HFFc6 (cell line): ENCODE measurements around the gene LRRC4B. TPM values are rescaled to one million over a fixed set of nuclear protein-coding genes. Genes with fewer than 3 reads are reported as not detected.
A peak's percentile ranks its signal among the peaks of the same experiment; 100 is the strongest.

Experiments
- DNase-seq: peaks from one replicate; pipeline ENCODE4 v3.0.0-alpha.2; 2018
- H3K27ac Mint-ChIP-seq: 2 replicates; pipeline ENCODE4 v1.8.0; 2020; ENCODE audit warnings: mild to moderate bottlenecking, mixed read lengths
- H3K27me3 Mint-ChIP-seq: 2 replicates; pipeline ENCODE4 v1.8.0; 2021; ENCODE audit warnings: mild to moderate bottlenecking, moderate library complexity, mixed read lengths; ENCODE audit not compliant: insufficient read depth
- H3K36me3 Mint-ChIP-seq: 2 replicates; pipeline ENCODE4 v1.8.0; 2021; ENCODE audit warnings: low read depth, mixed read lengths
- H3K4me1 Mint-ChIP-seq: 2 replicates; pipeline ENCODE4 v1.8.0; 2020; ENCODE audit warnings: low read depth, mixed read lengths
- H3K4me3 Mint-ChIP-seq: 2 replicates; pipeline ENCODE4 v1.8.0; 2020; ENCODE audit warnings: mild to moderate bottlenecking, moderate library complexity, mixed read lengths
- H3K9me3 Mint-ChIP-seq: 2 replicates; pipeline ENCODE4 v1.8.0; 2020; ENCODE audit warnings: mild to moderate bottlenecking, mixed read lengths
- CTCF ChIP-seq: fragments of 200-600 bp; sonication (generic); IDR thresholded peaks from 2 replicates; pipeline ENCODE4 v1.5.0; 2021; ENCODE audit warnings: antibody characterized with exemption, mild to moderate bottlenecking
- total RNA-seq, 6 experiments: library from RNA; stranded (reverse); fragmentation: NEBNext Ultra II Directional; extraction: Animal tissue kit (Norgen Biotek cat#: 25700); gene quantifications; 2 replicates in 1 of 6; 3 replicates in 5 of 6; pipeline ENCODE4 v1.2.3, GENCODE V29; 2021

LRRC4B gene
- total RNA-seq, 6 experiments from 2014 or later, result 0.07 to 0.14 (median 0.08) TPM

- no peak for DNase-seq
- H3K27ac Mint-ChIP-seq, result no peak overlapping the region
- H3K4me3 Mint-ChIP-seq, result peak overlapping the region; percentile 34; the same call in 1 of the 2 replicates
Measured at GRCh38 chr19:50514346-50515167, 53.7 kb downstream of the LRRC4B start.

GRCh38 chr19:50513746-50514345 is 54.4 kb downstream of the LRRC4B start, which contains the start of gene ASPDH:
Gene ASPDH, minus strand, starts transcription at chr19:50513913. Its CDS starts 90 bp downstream, at chr19:50513823.
- Mint-ChIP-seq H3K27me3 (peaks cover 10% of the 10 kb centered on the region), H3K36me3 (no peaks in the 10 kb centered on the region), H3K9me3 (no peaks in the 10 kb centered on the region), H3K4me3 (peak within 1 kb of the TSS; percentile 34; the same call in 1 of the 2 replicates), H3K4me1 (peaks cover 7% of the 10 kb centered on the region), H3K27ac (no peak within 1 kb of the TSS)
- DNase-seq, result no peak
- no peak for TF ChIP-seq CTCF

More at GRCh38 chr19:50514346-50515167, 53.7 kb downstream of the LRRC4B start:
- peaks cover 6% of the 10 kb centered on the region for H3K4me1 Mint-ChIP-seq
- H3K36me3 Mint-ChIP-seq, result no peaks in the 10 kb centered on the region
- no peak for TF ChIP-seq CTCF
- H3K9me3 Mint-ChIP-seq, result peaks cover 5% of the 10 kb centered on the region; the same call in 1 of the 2 replicates
- peaks cover 10% of the 10 kb centered on the region for H3K27me3 Mint-ChIP-seq

GRCh38 chr19:50512999-50513745 is 55.1 kb downstream of the LRRC4B start:
- H3K9me3 Mint-ChIP-seq, result no peaks in the 10 kb centered on the region

DNA sequence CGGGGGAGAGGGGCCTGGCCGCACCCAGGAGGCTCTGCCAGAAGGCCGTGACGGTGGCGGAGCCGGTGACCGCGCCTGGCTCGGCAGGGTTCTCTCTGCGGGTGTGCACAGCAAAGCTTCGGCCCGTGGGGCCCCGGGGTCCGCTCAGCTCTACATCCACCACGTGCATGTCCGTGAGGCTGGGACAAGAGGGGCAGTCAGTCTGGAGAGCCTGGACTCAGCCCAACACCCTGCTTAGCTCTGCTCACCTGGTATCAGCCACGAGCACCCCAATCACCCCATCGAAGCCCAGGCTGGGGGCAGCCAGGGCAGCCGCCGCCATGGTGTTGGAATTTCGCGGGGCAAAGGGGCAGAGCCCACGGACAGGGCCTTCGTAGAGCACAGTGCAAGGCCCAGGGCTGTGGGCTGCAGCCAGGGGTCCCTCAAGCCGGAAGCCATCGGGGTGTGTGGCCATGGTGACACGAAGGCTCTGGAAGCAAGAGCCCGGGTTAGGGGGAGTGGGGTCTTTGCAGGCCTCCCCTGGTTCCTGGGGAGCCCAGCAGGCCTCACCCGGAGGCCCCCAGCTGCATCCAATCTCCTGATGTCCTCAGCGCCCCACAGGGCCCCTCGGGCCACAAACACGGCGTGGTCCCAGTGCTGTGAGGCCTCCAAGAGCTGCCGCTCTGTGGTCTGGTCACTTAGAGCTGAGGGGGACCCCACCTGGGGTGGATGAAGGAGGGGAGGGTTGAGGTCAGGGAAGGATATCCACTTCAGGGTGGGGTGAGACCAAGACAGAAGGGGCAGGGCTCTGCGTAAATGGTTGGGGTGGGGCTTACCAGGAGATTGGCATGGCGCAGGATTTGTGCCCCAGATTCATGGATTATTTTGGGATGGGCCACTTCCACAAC is 55.9 kb downstream of the LRRC4B start:
- Mint-ChIP-seq H3K4me1 (peaks cover 12% of the 10 kb centered on the region), H3K9me3 (no peaks in the 10 kb centered on the region), H3K27ac (peak overlapping the region; percentile 98; the same call in 1 of the 2 replicates), H3K4me3 (peak overlapping the region; percentile 100; the same call in 1 of the 2 replicates), H3K27me3 (peaks cover 11% of the 10 kb centered on the region), H3K36me3 (no peaks in the 10 kb centered on the region)
- DNase-seq, result no peak
- TF ChIP-seq CTCF, result no peak

More at GRCh38 chr19:50512999-50513745, 55.1 kb downstream of the LRRC4B start:
- no peak for TF ChIP-seq CTCF
- Mint-ChIP-seq H3K36me3 (no peaks in the 10 kb centered on the region), H3K27me3 (peaks cover 11% of the 10 kb centered on the region), H3K27ac (no peak overlapping the region), H3K4me1 (peaks cover 12% of the 10 kb centered on the region), H3K4me3 (no peak overlapping the region)
- DNase-seq, result no peak
